Neural crest cell (in vitro differentiated cells): Measurements from ENCODE around the gene INAVA. TPM values are rescaled to one million over a fixed set of nuclear protein-coding genes. Genes with fewer than 3 reads are reported as not detected.

Experiments
- DNase-seq: peaks from one replicate; pipeline ENCODE4 v3.0.0; 2021; ENCODE audit warnings: low read depth, mixed read lengths, low spot score
- H3K27ac Mint-ChIP-seq: one replicate; pipeline ENCODE4 v1.8.0; 2021; ENCODE audit warnings: mild to moderate bottlenecking, mixed read lengths; ENCODE audit not compliant: unreplicated experiment
- H3K27me3 Mint-ChIP-seq: 2 replicates; pipeline ENCODE4 v1.8.0; 2021; ENCODE audit warnings: low read depth, mild to moderate bottlenecking, mixed read lengths
- H3K36me3 Mint-ChIP-seq: 2 replicates; pipeline ENCODE4 v1.8.0; 2021; ENCODE audit warnings: low read depth, mild to moderate bottlenecking, mixed read lengths
- H3K4me1 Mint-ChIP-seq: 2 replicates; pipeline ENCODE4 v1.8.0; 2021; ENCODE audit warnings: mixed read lengths
- H3K4me3 Mint-ChIP-seq: one replicate; pipeline ENCODE4 v1.8.0; 2021; ENCODE audit warnings: mild to moderate bottlenecking, mixed read lengths
- H3K9me3 Mint-ChIP-seq: 2 replicates; pipeline ENCODE4 v1.8.0; 2021; ENCODE audit warnings: mixed read lengths
- CTCF ChIP-seq: fragments of 200-600 bp; sonication (generic); conservative IDR thresholded peaks from 2 replicates; pipeline ENCODE4 v1.5.0; 2021; ENCODE audit warnings: antibody characterized with exemption, mild to moderate bottlenecking
- total RNA-seq: library from RNA; stranded (reverse); gene quantifications from 2 replicates; pipeline ENCODE4 v1.2.1, GENCODE V29; 2021

INAVA gene
- total RNA-seq, 1 donor from 2014 or later, result 51.8 TPM

GRCh38 chr1:200856716-200857357 lies 37.9 kb upstream of the INAVA start:
- no peak overlapping the region for H3K27ac Mint-ChIP-seq
- DNase-seq, result no peak
- TF ChIP-seq CTCF, result no peak
- no peak overlapping the region for H3K4me3 Mint-ChIP-seq
- no peaks in the 10 kb centered on the region for H3K27me3 Mint-ChIP-seq
- H3K4me1 Mint-ChIP-seq, result no peaks in the 10 kb centered on the region
- no peaks in the 10 kb centered on the region for H3K9me3 Mint-ChIP-seq
- H3K36me3 Mint-ChIP-seq, result peaks cover 10% of the 10 kb centered on the region

GRCh38 chr1:200857804-200858203 lies 36.9 kb upstream of the INAVA start:
- H3K9me3 Mint-ChIP-seq, result no peaks in the 10 kb centered on the region
- no peak overlapping the region for H3K27ac Mint-ChIP-seq
- H3K36me3 Mint-ChIP-seq, result peaks cover 13% of the 10 kb centered on the region
- TF ChIP-seq CTCF, result no peak
- no peaks in the 10 kb centered on the region for H3K27me3 Mint-ChIP-seq
- H3K4me1 Mint-ChIP-seq, result no peaks in the 10 kb centered on the region
- H3K4me3 Mint-ChIP-seq, result no peak overlapping the region
- no peak for DNase-seq

GRCh38 chr1:200861937-200862647 lies 32.6 kb upstream of the INAVA start:
- Mint-ChIP-seq H3K4me3 (no peak overlapping the region), H3K27ac (no peak overlapping the region), H3K9me3 (no peaks in the 10 kb centered on the region), H3K27me3 (no peaks in the 10 kb centered on the region), H3K36me3 (peaks cover 23% of the 10 kb centered on the region), H3K4me1 (peaks cover 5% of the 10 kb centered on the region)
- no peak for TF ChIP-seq CTCF
- no peak for DNase-seq

- no peak for TF ChIP-seq CTCF
- peaks cover 5% of the 10 kb centered on the region for H3K4me1 Mint-ChIP-seq
- no peaks in the 10 kb centered on the region for H3K9me3 Mint-ChIP-seq
- no peak overlapping the region for H3K27ac Mint-ChIP-seq
- DNase-seq, result no peak
- H3K4me3 Mint-ChIP-seq, result no peak overlapping the region
- H3K36me3 Mint-ChIP-seq, result peaks cover 23% of the 10 kb centered on the region
- H3K27me3 Mint-ChIP-seq, result no peaks in the 10 kb centered on the region
Measured at GRCh38 chr1:200862713-200863415, 31.8 kb upstream of the INAVA start.

GRCh38 chr1:200866116-200866515 lies 28.6 kb upstream of the INAVA start:
- no peaks in the 10 kb centered on the region for H3K27me3 Mint-ChIP-seq
- peaks cover 23% of the 10 kb centered on the region for H3K36me3 Mint-ChIP-seq
- H3K4me3 Mint-ChIP-seq, result no peak overlapping the region
- H3K9me3 Mint-ChIP-seq, result no peaks in the 10 kb centered on the region
- no peak for TF ChIP-seq CTCF
- no peak overlapping the region for H3K27ac Mint-ChIP-seq
- no peak for DNase-seq
- peaks cover 5% of the 10 kb centered on the region for H3K4me1 Mint-ChIP-seq
